IPS-11a (cell line): ENCODE measurements around the gene SMYD3.

Experiments used
- H3K4me3 ChIP-seq: one replicate; pipeline ENCODE4 v1.5.1; 2013; ENCODE audit warnings: low read depth, low read length, control low read depth

The SMYD3 gene

GRCh38 chr1:245937316-245938045, 569.6 kb downstream of the SMYD3 start:
- H3K4me3 ChIP-seq, result no peak overlapping the region

- no peak overlapping the region for H3K4me3 ChIP-seq
Observed at GRCh38 chr1:245934409-245934808, 572.7 kb downstream of the SMYD3 start.

GRCh38 chr1:245933431-245934045, 573.5 kb downstream of the SMYD3 start:
- no peak overlapping the region for H3K4me3 ChIP-seq

GRCh38 chr1:245932302-245932972, 574.6 kb downstream of the SMYD3 start:
- no peak overlapping the region for H3K4me3 ChIP-seq

- no peak overlapping the region for H3K4me3 ChIP-seq
Observed at GRCh38 chr1:245931450-245931849, 575.6 kb downstream of the SMYD3 start.

- no peak overlapping the region for H3K4me3 ChIP-seq
Observed at GRCh38 chr1:245929224-245929623, 577.9 kb downstream of the SMYD3 start.

- no peak overlapping the region for H3K4me3 ChIP-seq
Observed at GRCh38 chr1:245926888-245927287, 580.2 kb downstream of the SMYD3 start.

GRCh38 chr1:245923215-245923614, 583.9 kb downstream of the SMYD3 start:
- no peak overlapping the region for H3K4me3 ChIP-seq

- no peak overlapping the region for H3K4me3 ChIP-seq
Observed at GRCh38 chr1:245921417-245921816, 585.7 kb downstream of the SMYD3 start.

GRCh38 chr1:245917403-245917802, 589.7 kb downstream of the SMYD3 start:
- no peak overlapping the region for H3K4me3 ChIP-seq

GRCh38 chr1:245915841-245916240, 591.2 kb downstream of the SMYD3 start:
- no peak overlapping the region for H3K4me3 ChIP-seq

GRCh38 chr1:245915406-245915805, 591.7 kb downstream of the SMYD3 start:
- H3K4me3 ChIP-seq, result no peak overlapping the region

- H3K4me3 ChIP-seq, result no peak overlapping the region
Observed at GRCh38 chr1:245908543-245908942, 598.5 kb downstream of the SMYD3 start.

- H3K4me3 ChIP-seq, result no peak overlapping the region
Observed at GRCh38 chr1:245906207-245906606, 600.9 kb downstream of the SMYD3 start.

GRCh38 chr1:245903851-245904250, 603.2 kb downstream of the SMYD3 start:
- no peak overlapping the region for H3K4me3 ChIP-seq

- no peak overlapping the region for H3K4me3 ChIP-seq
Observed at GRCh38 chr1:245901565-245901964, 605.5 kb downstream of the SMYD3 start.

- H3K4me3 ChIP-seq, result no peak overlapping the region
Observed at GRCh38 chr1:245901037-245901436, 606.0 kb downstream of the SMYD3 start.

GRCh38 chr1:245898581-245898980, 608.5 kb downstream of the SMYD3 start:
- no peak overlapping the region for H3K4me3 ChIP-seq

- H3K4me3 ChIP-seq, result no peak overlapping the region
Observed at GRCh38 chr1:245896258-245896657, 610.8 kb downstream of the SMYD3 start.

- H3K4me3 ChIP-seq, result no peak overlapping the region
Observed at GRCh38 chr1:245895455-245895959, 611.6 kb downstream of the SMYD3 start.

- H3K4me3 ChIP-seq, result no peak overlapping the region
Observed at GRCh38 chr1:245894843-245895242, 612.2 kb downstream of the SMYD3 start.

GRCh38 chr1:245893025-245893424, 614.1 kb downstream of the SMYD3 start:
- H3K4me3 ChIP-seq, result no peak overlapping the region
